ENCODE results near the gene SPTSSB. TPM values are rescaled to one million over a fixed set of nuclear protein-coding genes. Genes with fewer than 3 reads are reported as not detected.
A peak's percentile ranks its signal among the peaks of the same experiment; 100 is the strongest.

SPTSSB gene
- total RNA-seq, 1 donor from 2014 or later, result 0.50 TPM

DNA sequence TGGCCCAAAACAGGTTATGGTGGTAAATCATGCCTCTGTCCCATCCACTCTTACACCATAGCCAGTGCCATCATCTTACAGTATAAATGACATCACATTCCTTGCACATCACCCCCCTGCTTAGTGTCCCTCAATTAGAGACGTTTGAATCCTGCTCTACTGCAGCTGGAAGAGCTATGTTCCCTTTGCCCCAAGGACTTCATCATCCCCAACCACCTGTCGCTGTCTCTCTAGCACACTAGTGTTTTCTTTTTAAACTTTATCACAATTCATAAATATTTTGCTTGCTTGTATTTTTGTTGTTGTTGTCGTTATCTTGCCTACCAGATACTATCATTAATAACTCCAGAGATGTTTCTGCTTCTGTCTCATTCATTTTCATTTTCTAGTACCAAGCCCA lies 28.7 kb downstream of the SPTSSB start:
- H3K4me3 Mint-ChIP-seq (ENCODE audit: unreplicated experiment), result no peak overlapping the region
- H3K27ac ChIP-seq (ENCODE audit: low read depth, low read length), result no peak overlapping the region

GRCh38 chr3:161339517-161340500 lies 31.5 kb downstream of the SPTSSB start:
- Mint-ChIP-seq H3K36me3 (ENCODE audit: low read depth, unreplicated experiment) (no peaks in the 10 kb centered on the region), H3K9me3 (ENCODE audit: unreplicated experiment) (peaks cover 1% of the 10 kb centered on the region), H3K27me3 (ENCODE audit: low read depth, unreplicated experiment) (no peaks in the 10 kb centered on the region), H3K4me3 (ENCODE audit: unreplicated experiment) (no peak overlapping the region), H3K4me1 (ENCODE audit: low read depth, unreplicated experiment) (peaks cover 7% of the 10 kb centered on the region), H3K27ac (ENCODE audit: unreplicated experiment) (no peak overlapping the region)
- H3K4me2 ChIP-seq (ENCODE audit: low read length), result no peak overlapping the region
- no peaks in the 10 kb centered on the region for H3K9me3 ChIP-seq (ENCODE audit: insufficient read depth, low read depth, low read length)
- no peaks in the 10 kb centered on the region for H3K36me3 ChIP-seq (ENCODE audit: insufficient read depth, low read length)
- H2AFZ ChIP-seq (ENCODE audit: low read depth, low read length), result no peak overlapping the region
- H4K20me1 ChIP-seq (ENCODE audit: insufficient read depth, low read length), result no peaks in the 10 kb centered on the region
- H3K4me1 ChIP-seq (ENCODE audit: insufficient read depth, low read length), result no peaks in the 10 kb centered on the region
- no peak overlapping the region for H3K27ac ChIP-seq (ENCODE audit: low read depth, low read length)
- H3K79me2 ChIP-seq (ENCODE audit: insufficient read depth, low read length), result no peaks in the 10 kb centered on the region
- no peak for TF ChIP-seq EZH2 (IDR thresholded peaks at IDR 0.05; ENCODE audit: insufficient read depth, low read length)
- TF ChIP-seq, protein P1, sequence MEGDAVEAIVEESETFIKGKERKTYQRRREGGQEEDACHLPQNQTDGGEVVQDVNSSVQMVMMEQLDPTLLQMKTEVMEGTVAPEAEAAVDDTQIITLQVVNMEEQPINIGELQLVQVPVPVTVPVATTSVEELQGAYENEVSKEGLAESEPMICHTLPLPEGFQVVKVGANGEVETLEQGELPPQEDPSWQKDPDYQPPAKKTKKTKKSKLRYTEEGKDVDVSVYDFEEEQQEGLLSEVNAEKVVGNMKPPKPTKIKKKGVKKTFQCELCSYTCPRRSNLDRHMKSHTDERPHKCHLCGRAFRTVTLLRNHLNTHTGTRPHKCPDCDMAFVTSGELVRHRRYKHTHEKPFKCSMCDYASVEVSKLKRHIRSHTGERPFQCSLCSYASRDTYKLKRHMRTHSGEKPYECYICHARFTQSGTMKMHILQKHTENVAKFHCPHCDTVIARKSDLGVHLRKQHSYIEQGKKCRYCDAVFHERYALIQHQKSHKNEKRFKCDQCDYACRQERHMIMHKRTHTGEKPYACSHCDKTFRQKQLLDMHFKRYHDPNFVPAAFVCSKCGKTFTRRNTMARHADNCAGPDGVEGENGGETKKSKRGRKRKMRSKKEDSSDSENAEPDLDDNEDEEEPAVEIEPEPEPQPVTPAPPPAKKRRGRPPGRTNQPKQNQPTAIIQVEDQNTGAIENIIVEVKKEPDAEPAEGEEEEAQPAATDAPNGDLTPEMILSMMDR (IDR thresholded peaks at IDR 0.05; ENCODE audit: insufficient read depth, low read depth, low read length), result no peak
- no peak for FAIRE-seq
- H3K4me3 ChIP-seq (ENCODE audit: insufficient read depth, low read depth, low read length), result no peak overlapping the region
- peak; percentile 18 for DNase-seq (ENCODE audit: low read depth)
- H3K27me3 ChIP-seq (ENCODE audit: insufficient read depth, low read length), result no peaks in the 10 kb centered on the region
- no peak overlapping the region for H3K9ac ChIP-seq (ENCODE audit: low read length)

More for the DNA sequence above, 28.7 kb downstream of the SPTSSB start:
- Mint-ChIP-seq H3K4me1 (ENCODE audit: low read depth, unreplicated experiment) (peaks cover 7% of the 10 kb centered on the region), H3K36me3 (ENCODE audit: low read depth, unreplicated experiment) (no peaks in the 10 kb centered on the region), H3K9me3 (ENCODE audit: unreplicated experiment) (no peaks in the 10 kb centered on the region), H3K27me3 (ENCODE audit: low read depth, unreplicated experiment) (no peaks in the 10 kb centered on the region), H3K27ac (ENCODE audit: unreplicated experiment) (no peak overlapping the region)
- Histone ChIP-seq H4K20me1 (ENCODE audit: insufficient read depth, low read length) (no peaks in the 10 kb centered on the region), H3K4me3 (ENCODE audit: insufficient read depth, low read depth, low read length) (no peak overlapping the region), H3K4me1 (ENCODE audit: insufficient read depth, low read length) (no peaks in the 10 kb centered on the region), H3K36me3 (ENCODE audit: insufficient read depth, low read length) (no peaks in the 10 kb centered on the region), H3K27me3 (ENCODE audit: insufficient read depth, low read length) (no peaks in the 10 kb centered on the region), H3K9ac (ENCODE audit: low read length) (no peak overlapping the region), H2AFZ (ENCODE audit: low read depth, low read length) (no peak overlapping the region), H3K79me2 (ENCODE audit: insufficient read depth, low read length) (no peaks in the 10 kb centered on the region), H3K9me3 (ENCODE audit: insufficient read depth, low read depth, low read length) (no peaks in the 10 kb centered on the region), H3K4me2 (ENCODE audit: low read length) (no peak overlapping the region)
- TF ChIP-seq, protein P1 (IDR thresholded peaks at IDR 0.05; ENCODE audit: insufficient read depth, low read depth, low read length), result no peak
- no peak for TF ChIP-seq EZH2 (IDR thresholded peaks at IDR 0.05; ENCODE audit: insufficient read depth, low read length)
- DNase-seq (ENCODE audit: low read depth) (no peak), FAIRE-seq (no peak)

DNA sequence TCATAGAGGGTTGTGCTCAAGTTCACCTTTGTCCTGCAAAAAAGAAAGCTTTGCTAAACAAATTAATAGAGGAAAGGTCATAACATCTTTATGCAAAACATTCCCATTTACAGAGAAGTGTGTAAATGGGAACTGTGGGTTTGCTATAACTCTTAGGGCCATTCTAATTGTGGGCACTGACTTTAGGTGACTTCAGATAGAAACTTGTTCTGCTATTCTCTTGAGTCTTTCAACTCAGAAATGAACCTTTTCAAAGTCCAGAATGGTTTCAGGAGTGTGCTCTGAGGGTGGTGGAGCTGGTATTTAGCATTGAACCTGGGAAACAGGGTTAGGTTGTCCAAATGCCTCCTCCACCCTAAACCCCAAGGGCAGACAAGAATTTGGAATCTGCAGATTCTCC lies 34.0 kb downstream of the SPTSSB start:
- H3K9ac ChIP-seq (ENCODE audit: low read length), result no peak overlapping the region
- H3K9me3 ChIP-seq (ENCODE audit: insufficient read depth, low read depth, low read length), result no peaks in the 10 kb centered on the region
- peaks cover 4% of the 10 kb centered on the region for H3K4me1 Mint-ChIP-seq (ENCODE audit: low read depth, unreplicated experiment)

More for the DNA sequence above, 34.0 kb downstream of the SPTSSB start:
- no peak overlapping the region for H3K4me3 ChIP-seq (ENCODE audit: insufficient read depth, low read depth, low read length)
- no peak overlapping the region for H3K4me2 ChIP-seq (ENCODE audit: low read length)
- no peak overlapping the region for H3K27ac Mint-ChIP-seq (ENCODE audit: unreplicated experiment)
- no peaks in the 10 kb centered on the region for H3K27me3 Mint-ChIP-seq (ENCODE audit: low read depth, unreplicated experiment)
- no peak overlapping the region for H3K27ac ChIP-seq (ENCODE audit: low read depth, low read length)
- TF ChIP-seq, protein P1 (IDR thresholded peaks at IDR 0.05; ENCODE audit: insufficient read depth, low read depth, low read length), result no peak
- no peak for TF ChIP-seq EZH2 (IDR thresholded peaks at IDR 0.05; ENCODE audit: insufficient read depth, low read length)
- H2AFZ ChIP-seq (ENCODE audit: low read depth, low read length), result no peak overlapping the region
- FAIRE-seq (no peak), DNase-seq (ENCODE audit: low read depth) (no peak)
- H3K27me3 ChIP-seq (ENCODE audit: insufficient read depth, low read length), result no peaks in the 10 kb centered on the region
- H4K20me1 ChIP-seq (ENCODE audit: insufficient read depth, low read length), result no peaks in the 10 kb centered on the region
- no peak overlapping the region for H3K4me3 Mint-ChIP-seq (ENCODE audit: unreplicated experiment)
- H3K79me2 ChIP-seq (ENCODE audit: insufficient read depth, low read length), result no peaks in the 10 kb centered on the region
- H3K9me3 Mint-ChIP-seq (ENCODE audit: unreplicated experiment), result peaks cover 1% of the 10 kb centered on the region
- no peaks in the 10 kb centered on the region for H3K36me3 ChIP-seq (ENCODE audit: insufficient read depth, low read length)
- H3K4me1 ChIP-seq (ENCODE audit: insufficient read depth, low read length), result no peaks in the 10 kb centered on the region
- no peaks in the 10 kb centered on the region for H3K36me3 Mint-ChIP-seq (ENCODE audit: low read depth, unreplicated experiment)
